HTR-8/SVneo (cell line): ENCODE results near the gene CAMTA1.

ENCODE experiments used
- DNase-seq: peaks from one replicate; pipeline ENCODE4 v3.0.0; 2011; ENCODE audit warnings: low spot score, mixed read lengths; ENCODE audit not compliant: insufficient read length
- FAIRE-seq: peaks from 2 replicates; lab custom pipeline; 2011; peaks lifted over from hg19 to GRCh38; lab: Jason Lieb, UNC

The CAMTA1 gene

DNA sequence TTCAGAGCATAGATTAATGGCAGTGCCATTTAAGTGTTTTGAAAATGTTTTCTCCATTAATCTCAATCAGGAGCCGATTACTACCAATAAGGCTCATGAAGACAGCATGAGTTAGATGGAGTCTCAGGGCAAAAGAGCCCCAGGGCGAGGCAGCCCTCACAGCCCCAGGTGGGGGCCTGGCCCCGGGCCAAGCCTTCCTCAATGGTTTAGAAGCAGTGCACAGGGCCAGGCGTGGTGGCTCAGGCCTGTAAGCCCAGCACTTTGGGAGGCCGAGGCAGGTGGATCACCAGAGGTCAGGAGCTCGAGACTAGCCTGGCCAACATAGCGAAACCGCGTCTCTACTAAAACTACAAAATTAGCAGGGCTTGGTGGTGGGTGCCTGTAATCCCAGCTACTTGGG, 637.7 kb downstream of the CAMTA1 start:
- DNase-seq (no peak), FAIRE-seq (no peak)

DNA sequence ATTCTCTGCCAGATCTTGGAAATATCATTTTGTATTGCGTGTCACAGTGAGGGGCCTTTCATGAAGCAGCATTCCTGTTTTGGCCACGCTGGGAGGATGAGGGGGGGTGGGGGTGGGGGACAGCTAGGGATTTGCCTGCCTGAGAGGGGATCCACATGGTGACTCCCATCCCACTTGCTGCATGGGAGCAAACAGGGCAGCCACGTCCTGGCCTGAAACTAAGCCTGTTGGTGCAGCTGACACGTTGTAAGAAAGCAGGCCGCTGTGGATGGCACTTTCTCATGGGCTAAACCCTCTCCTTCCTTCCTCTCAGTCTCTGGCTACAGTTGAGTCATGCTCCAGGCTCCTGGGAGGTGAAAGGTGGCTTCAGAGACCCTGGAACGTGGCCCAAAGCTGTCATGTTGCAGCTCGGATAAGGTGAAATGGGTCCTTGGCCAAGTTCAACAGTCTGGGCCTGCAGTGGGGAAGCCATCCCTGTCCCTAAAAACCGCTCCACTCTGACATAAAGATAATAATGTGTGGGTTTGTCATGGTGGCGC, 639.2 kb downstream of the CAMTA1 start:
- DNase-seq = no peak
- FAIRE-seq = no peak

DNA sequence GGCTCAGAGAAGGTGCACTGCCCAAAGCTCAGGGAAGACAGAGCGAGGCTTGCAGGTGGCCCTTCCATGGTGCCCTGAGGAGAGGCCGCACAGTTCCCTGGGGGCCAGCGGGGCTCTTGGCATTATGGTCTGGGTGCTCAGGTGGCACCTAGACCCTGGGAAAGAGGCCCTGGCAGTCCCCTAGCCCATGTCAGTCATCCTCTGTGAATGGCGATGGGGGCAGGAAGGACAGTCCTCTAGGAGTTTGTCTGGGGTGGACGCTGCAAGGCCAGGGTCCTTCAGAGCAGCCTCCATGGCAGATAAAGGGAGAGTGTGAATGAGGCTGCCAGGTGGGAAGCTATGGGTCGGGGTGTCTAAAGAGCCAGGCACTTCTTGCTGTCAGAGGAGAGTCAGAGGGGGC, 640.0 kb downstream of the CAMTA1 start:
- DNase-seq (no peak), FAIRE-seq (no peak)

DNA sequence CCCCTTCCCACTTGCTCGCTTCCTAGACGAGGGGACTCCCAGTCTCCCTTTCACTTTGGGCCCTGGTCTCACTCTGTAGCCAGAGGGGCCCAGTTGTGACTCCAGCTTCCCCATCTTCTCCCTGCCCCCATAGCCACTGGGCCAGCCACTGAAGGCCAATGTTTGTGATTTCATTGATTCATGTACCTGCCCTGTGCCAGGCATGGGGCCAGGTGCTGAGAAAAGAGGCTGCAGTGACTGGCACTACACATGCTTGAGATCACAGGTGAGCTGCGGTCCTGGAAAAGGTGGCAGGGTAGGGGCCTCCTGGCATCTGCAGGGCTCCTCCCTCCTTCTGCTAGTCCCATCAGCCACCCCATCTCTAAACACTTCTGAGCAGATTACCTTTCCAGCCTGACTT, 640.5 kb downstream of the CAMTA1 start:
- DNase-seq = no peak
- FAIRE-seq = no peak

DNA sequence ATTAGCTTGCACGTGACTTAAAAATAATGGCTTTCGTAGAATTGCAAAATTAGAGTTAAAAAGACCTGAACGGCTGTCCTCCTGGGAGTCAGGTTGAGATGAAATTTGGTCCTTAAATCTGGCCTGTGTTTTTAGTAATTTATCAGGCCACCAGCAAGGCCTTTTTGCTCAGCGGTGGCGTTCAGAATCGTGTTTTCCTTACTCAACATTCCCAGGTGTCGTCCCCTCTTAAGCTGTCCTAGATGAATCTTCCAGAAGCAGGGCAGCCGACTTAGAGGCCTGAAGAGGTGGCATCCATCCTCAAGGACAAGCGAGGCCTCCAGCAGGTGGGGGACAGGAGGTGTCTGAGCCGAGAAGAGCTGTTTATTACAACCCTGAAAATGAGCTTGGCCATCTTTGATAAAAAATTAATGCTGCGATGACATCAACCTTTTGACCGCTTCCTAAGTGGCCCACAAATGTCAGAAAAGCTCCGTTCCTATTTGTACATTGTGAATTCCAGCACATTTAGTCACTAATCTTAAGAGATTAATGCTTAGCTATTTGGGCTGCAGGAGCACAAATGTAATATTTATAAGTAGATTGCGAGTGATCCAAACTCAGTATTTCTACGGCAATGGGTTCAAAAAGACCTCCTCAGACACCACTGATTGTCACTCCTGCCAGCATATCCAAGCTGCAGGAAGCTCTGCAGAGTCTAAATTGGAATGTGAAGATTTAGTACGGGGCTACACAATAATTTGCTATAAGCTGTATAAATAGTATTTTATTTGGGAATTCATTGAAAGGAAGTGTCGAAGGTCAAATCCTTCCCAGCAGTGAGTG, 641.7 kb downstream of the CAMTA1 start:
- FAIRE-seq (no peak), DNase-seq (no peak)

DNA sequence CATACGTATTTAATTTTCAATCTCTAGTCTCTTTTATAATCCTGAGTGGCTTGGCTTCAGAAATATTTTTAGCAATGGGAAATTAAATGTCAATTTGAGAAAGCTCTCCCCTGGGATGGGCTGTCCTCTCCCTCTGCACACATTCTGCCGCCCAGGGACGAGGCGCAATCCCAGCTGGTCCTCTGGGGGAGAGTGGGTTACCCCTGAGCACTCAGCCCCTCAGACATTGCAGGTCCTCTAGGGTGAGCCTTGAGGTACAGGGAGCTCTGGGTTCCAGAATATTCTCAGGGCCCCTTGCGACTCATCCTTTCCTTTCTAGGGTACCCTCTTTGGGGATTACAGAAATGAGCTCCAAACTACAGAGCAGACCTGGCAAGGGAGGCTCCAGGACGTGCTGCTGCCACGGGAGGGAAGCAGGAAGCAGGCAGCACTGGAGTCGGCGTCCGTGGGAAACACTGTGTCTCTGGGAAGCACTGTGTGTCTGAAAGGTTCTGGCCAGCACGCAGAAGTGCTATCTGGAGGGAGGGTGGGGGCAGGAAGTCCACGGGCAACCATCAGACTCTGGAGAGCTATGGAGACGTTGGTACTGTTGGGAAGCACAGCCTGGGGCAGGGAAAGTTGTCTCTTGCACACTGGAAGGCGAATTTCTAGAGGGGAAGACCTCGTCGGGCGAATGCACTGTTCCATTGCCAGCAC, 642.5 kb downstream of the CAMTA1 start:
- DNase-seq (no peak), FAIRE-seq (no peak)

DNA sequence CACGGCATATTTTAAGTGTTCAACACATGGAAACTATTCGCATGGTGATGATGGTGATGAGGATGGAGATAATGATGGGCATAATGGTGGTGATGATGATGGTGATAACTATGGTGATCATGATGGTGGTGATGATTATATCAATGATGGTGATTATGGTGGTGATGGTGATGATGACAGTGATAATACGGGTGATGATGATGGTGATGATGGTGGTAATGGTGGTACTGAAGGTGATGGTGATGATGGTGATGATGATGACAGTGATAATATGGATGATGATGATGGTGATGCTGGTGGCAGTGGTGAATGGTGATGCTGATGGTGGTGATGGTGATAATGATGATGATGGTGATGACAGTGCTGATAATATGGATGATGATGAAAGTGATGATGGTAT, 644.0 kb downstream of the CAMTA1 start:
- FAIRE-seq (peak; percentile 65), DNase-seq (no peak)

DNA sequence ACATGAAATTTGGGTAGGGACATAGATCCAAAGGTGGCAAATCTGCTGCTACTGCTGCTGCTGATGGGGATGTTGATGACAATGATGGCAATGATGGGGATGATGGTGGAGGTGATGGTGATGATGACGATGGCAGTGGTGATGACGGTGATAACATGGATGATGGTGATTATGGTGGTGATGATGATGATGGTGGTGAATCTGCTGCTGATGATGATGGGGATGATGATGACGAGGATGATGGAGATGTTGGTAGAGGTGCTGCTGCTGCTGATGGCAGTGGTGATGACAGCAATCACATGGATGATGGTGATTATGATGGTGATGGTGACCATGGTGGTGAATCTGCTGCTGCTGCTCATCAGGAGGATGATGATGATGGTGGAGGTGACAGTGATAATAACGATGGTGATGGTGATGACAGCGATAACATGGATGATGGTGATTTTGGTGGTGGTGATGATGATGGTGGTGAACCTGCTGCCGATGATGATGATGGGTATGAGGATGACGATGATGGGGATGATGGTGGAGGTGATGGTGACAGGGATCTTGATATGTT, 644.9 kb downstream of the CAMTA1 start:
- FAIRE-seq (peak; percentile 89), DNase-seq (no peak)

DNA sequence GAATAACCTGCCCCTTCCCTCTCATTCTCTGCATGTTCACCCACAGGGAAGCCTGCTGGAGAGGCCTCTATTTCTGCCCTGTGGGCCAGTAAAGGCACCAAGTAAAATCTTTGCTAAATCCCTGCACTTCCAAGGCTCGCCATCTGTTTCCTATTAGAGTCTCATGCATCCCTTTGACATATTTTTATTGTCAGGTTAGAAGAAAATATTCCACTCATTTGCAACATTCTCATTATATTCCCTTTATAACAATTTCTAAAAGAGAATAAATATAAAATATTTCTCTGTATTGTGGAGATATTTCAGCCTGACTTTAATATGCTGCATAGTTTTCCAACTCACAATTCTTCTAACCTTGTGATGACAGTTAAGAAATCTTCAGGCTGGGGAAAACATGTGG, 645.4 kb downstream of the CAMTA1 start:
- DNase-seq = no peak
- FAIRE-seq = no peak

DNA sequence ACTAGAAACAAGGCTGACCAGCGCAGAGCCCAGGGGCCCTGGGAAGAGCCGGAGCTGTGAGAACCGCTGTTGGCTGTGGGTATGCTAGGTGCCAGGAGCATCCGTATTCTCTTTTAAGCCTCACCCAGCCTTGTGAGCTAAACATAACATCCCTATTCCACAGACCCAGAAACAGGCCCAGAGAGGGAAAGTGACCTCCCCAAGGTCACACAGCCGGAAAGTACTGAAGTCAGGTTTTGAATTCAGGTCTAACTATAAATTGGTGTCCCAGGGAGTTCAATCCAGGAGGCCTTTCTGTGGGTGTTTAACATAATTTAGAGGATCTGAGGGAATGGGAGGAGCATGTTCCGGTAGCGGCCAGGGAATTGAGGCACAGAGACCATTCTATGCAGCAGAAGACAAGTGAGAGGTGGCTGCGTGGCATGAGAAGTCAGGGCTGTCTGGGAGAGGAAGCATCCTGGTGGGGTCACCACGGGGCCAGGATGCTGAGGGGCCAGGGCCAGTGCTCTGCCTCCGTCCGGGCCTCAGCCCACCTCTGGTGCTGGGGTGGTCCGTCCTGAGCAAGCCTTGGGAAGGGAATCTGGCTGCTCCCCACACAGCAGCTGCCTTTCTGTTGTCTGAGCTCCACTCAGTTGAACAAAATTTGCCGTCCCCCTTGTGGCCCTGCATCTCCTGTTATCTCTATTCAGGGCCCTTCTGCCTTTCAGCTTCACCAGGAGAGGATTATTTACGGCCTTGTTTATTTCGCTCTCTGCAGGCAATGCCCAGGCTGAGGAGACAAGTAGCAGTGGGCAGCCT, 647.0 kb downstream of the CAMTA1 start:
- DNase-seq = no peak

DNA sequence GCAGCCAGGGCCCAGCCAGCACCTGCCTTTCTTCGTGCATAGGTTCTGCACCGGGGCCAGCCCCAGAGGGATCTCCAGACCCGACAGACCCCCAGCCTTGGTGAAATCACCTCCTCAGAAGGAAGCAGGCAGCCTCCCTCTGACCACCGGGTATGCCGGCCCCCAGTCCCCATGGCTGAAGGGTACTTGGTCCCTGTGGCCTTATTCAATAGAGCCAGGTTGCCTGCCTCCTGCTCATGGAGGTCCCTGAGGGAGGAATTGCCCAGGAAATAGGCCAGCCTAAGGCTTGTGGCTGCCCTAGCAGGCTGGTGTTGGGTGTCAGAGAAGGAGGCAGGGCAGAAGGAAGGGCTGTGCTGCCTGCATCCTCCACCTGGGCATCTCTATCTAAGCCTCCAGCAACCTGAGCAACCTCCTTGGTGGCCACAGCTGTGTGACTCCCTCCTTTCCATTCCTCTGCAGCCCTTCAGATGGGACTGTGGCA, 647.7 kb downstream of the CAMTA1 start:
- DNase-seq = no peak
- no peak for FAIRE-seq

More for the DNA sequence above, 647.0 kb downstream of the CAMTA1 start:
- FAIRE-seq = no peak

DNA sequence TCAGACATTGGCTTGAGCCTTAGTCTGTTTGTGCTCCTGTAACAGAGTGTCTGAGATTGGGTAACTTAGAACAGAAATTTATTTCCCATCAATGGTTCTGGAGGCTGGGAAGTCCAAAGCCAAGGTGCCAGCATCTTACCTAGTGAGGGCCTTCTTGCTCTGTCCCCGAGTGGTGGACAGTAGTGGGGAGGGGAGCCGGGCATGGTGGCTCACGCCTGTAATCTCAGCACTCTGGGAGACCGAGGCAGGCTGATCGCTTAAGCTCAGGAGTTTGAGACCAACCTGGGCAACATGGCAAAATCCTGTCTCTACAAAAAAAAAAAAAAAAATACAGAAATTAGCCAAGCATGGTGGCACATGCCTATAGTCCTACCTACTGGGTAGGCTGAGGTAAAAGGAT, 649.3 kb downstream of the CAMTA1 start:
- DNase-seq (no peak), FAIRE-seq (no peak)

DNA sequence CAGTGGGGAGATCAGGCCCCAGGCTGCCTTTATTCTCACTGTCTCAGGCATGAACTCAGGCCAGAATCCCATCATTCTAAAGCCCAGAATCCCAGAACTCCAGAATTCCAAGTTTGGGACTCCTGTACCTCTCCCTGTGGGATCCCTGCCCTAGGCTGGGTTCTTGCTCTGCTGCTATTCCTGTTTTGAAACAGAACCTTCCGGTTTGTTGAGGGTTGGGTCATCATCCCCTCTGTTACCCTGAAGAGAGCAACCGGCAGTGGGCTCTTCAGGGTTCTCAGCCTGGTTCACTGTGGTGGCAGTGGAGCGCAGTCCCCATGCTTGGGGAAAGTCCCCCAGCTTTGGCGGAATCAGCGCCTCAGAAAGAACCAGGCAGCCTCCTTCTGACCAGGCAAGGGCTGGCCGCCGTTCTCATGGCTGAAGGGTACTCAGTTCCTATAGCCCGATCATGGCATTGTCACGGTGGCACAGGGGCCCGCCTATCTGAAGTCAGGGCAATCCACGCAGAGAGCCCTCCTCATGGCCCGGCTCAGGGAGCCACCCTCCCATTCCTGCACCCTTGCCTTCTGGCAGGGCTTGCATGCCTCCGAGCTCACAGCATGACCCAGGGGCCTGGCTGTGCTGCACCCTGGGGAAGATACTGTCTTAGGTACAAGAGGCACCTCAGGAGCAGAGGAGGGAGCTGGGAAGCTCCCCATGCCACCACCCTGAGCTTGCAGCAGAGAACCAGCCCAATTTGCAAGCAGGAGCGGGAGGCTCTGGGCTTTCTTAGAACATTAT, 650.2 kb downstream of the CAMTA1 start:
- DNase-seq (no peak), FAIRE-seq (no peak)

DNA sequence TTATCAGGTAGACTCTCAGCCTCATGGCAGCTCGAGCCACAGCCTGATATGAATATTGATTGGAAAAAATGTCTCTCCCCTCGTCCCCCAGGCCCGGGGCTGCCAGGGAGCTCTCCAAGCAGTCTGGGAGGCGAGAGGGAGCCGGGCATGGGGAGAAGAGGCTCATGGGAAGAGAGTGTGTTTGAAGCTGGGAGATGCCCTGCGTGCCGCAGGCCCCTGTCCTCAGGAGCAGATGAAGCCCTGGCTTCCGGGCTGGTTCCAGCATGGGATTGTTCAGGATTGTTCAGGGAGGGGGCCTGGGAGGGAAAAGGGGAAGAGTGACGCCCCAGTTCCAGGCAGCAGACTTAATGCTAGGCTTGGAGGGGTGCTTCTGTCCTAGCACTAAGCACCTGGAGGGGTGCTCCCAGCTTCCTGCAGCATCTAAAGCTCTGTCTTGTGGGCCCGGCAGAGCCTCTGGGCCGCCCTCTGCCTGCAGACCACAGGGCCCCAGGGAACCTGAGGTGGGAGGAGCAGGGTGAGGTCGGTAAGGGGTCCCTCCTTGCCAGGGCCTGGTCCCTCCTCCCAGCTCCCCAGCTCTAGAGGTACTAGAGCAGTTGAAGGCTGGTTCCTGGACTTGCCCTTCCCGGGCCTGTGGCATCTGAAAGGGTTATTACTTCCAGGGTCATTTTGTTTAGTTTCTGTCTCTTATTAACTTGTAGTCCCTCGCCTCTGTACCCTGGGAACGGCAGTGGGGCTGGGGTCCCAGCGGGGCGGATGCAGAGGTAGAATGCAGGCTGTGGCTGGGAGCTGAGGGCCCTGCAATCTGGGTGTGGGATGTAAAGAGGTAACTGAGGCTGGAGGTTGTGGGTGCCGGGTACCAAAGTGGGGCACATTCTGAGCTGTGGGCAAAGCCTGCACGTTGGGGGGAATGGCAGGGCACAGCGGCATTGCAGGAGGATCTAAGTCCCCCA, 651.1 kb downstream of the CAMTA1 start:
- FAIRE-seq (no peak), DNase-seq (no peak)

DNA sequence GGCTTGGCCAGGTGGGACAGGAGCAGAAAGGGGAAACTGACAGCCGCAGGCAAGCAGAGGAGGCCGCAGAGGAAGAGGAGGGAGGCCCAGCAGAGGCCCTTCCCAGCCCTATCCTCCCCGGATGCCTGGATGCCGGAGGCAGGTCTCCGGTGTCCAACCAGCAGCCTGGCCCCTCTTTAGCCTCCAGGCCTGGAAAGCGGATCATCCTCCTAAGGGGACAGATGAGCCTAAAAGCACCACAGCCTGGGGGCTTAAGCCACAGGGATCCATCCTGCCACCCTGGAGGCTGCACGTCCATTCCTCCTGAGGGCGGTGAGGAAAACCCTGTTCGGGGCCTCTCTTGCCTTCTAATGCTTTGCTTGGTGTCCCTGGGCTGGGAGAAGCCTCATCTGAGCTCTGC, 651.8 kb downstream of the CAMTA1 start:
- DNase-seq = no peak
- FAIRE-seq = no peak

DNA sequence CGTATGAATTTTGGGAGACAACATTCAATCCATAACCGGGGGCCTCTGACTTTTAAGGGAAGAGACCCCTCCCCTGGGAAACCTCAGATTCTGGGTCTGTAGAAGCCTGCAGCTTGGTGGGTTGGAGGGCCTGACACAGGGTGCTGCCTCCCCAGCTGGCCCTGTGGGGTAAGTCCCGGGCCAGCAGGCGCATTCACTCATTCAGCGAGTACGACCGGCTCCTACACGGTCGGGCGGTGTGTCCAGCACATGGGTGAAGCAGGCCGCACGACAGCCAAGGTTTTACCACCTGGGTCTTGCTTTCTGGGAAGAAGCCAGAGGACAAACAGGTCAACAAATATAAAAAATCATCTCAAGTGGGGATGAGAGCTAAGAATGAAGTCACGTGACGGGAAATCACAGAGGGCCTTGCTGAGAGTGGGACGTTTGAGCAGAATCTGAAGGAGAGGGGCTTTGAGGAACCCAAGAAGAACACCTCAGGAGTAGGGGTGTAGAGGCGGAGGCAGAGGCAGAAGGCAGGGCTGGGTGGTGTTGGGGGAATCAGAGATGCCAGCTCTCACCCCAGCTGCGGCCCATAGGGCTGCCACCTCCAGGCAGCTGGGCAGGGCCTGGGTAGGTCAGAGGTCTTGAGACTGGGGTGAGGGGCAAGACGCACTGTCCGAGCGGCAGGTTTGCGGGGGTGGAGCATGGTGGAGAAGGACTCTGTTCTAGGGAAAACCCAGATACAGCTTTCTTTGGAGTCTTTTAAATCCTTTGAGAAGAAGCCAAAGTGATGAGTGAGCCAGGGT, 652.5 kb downstream of the CAMTA1 start:
- DNase-seq (no peak), FAIRE-seq (no peak)

DNA sequence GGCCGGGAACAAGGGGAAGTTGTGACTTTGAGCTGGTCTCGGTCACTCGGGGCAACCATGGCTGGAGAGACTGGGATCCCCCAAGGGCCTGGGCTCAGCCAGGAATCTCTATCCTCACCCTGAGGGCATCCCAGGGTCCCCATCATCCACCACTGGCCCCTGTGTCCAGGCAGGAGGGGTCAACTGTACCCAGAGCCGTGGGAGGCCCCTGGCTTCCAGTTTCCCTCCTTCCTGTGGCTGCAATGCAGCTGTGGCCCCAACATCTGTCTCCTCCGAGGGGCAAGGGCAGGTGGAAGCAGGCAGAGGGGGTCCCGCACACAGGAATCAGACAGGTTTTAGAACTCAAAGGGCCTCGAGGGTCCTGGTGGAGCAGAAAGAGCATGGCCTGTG, 653.1 kb downstream of the CAMTA1 start:
- FAIRE-seq (no peak), DNase-seq (no peak)
